Measurements from ENCODE around the gene ASAP2. TPM values are rescaled to one million over a fixed set of nuclear protein-coding genes. Genes with fewer than 3 reads are reported as not detected.

ASAP2 gene
- total RNA-seq, 1 donor from 2014 or later: 29.5 TPM

- DNase-seq: no peak
Measured at GRCh38 chr2:9327873-9328352, 121.3 kb downstream of the ASAP2 start.

- no peak for DNase-seq
Measured at GRCh38 chr2:9328931-9329330, 122.3 kb downstream of the ASAP2 start.

- DNase-seq: no peak
Measured at GRCh38 chr2:9329497-9329896, 122.9 kb downstream of the ASAP2 start.

GRCh38 chr2:9330612-9331270, 124.1 kb downstream of the ASAP2 start:
- DNase-seq: no peak

- DNase-seq: no peak
Measured at GRCh38 chr2:9331704-9332103, 125.1 kb downstream of the ASAP2 start.

GRCh38 chr2:9332136-9332852, 125.7 kb downstream of the ASAP2 start:
- DNase-seq: no peak

- no peak for DNase-seq
Measured at GRCh38 chr2:9332853-9333245, 126.2 kb downstream of the ASAP2 start.

- peak; percentile 76 for DNase-seq
Measured at GRCh38 chr2:9333591-9334171, 127.1 kb downstream of the ASAP2 start.

- no peak for DNase-seq
Measured at GRCh38 chr2:9334761-9335160, 128.1 kb downstream of the ASAP2 start.

- DNase-seq: peak; percentile 40
Measured at GRCh38 chr2:9335322-9335832, 128.8 kb downstream of the ASAP2 start.

- DNase-seq: peak; percentile 54
Measured at GRCh38 chr2:9336241-9336575, 129.6 kb downstream of the ASAP2 start.

GRCh38 chr2:9336576-9337314, 130.1 kb downstream of the ASAP2 start:
- peak; percentile 95 for DNase-seq

GRCh38 chr2:9337901-9338300, 131.3 kb downstream of the ASAP2 start:
- no peak for DNase-seq

GRCh38 chr2:9341337-9341887, 134.8 kb downstream of the ASAP2 start:
- no peak for DNase-seq

- DNase-seq: no peak
Measured at GRCh38 chr2:9342659-9343058, 136.0 kb downstream of the ASAP2 start.

GRCh38 chr2:9343524-9343923, 136.9 kb downstream of the ASAP2 start:
- no peak for DNase-seq

- DNase-seq: no peak
Measured at GRCh38 chr2:9344434-9344833, 137.8 kb downstream of the ASAP2 start.

- no peak for DNase-seq
Measured at GRCh38 chr2:9345343-9345742, 138.7 kb downstream of the ASAP2 start.

GRCh38 chr2:9345997-9346396, 139.4 kb downstream of the ASAP2 start:
- DNase-seq: no peak

GRCh38 chr2:9346885-9347284, 140.3 kb downstream of the ASAP2 start:
- DNase-seq: no peak

- DNase-seq: peak; percentile 20
Measured at GRCh38 chr2:9347411-9347881, 140.8 kb downstream of the ASAP2 start.

GRCh38 chr2:9354318-9354717, 147.7 kb downstream of the ASAP2 start:
- no peak for DNase-seq
